Stimulated activated CD4-positive, alpha-beta T cell treated with anti-CD3 and anti-CD28 coated beads, Interleukin-1b, Interleukin-23, amount 100 ng/mL, for 48 hours (primary cell): ENCODE data around the gene ATP1B3.
"Not testable (repeated sequence)": the region's sequence is repeated elsewhere in the genome, so short reads cannot be mapped to it uniquely, and the experiment has no call there.

ENCODE experiments used
- DNase-seq: peaks from one replicate; pipeline ENCODE4 v3.0.0-alpha.2; 2020

Gene ATP1B3

GRCh38 chr3:141876381-141876890, at the start of gene ATP1B3:
TSS of gene ATP1B3 (plus strand) at chr3:141876643. CDS start at chr3:141876802, 159 bp downstream.
- DNase-seq, result peak; percentile 83

GRCh38 chr3:141828487-141828886, 48.0 kb upstream of the ATP1B3 start:
- no peak for DNase-seq

- DNase-seq, result no peak
Observed at GRCh38 chr3:141828890-141829289, 47.6 kb upstream of the ATP1B3 start.

GRCh38 chr3:141830508-141830907, 45.9 kb upstream of the ATP1B3 start:
- DNase-seq, result no peak

GRCh38 chr3:141834292-141834691, 42.2 kb upstream of the ATP1B3 start:
- no peak for DNase-seq

GRCh38 chr3:141835557-141836229, 40.8 kb upstream of the ATP1B3 start:
- no peak for DNase-seq

- DNase-seq, result no peak
Observed at GRCh38 chr3:141839389-141839788, 37.1 kb upstream of the ATP1B3 start.

GRCh38 chr3:141840737-141841544, 35.5 kb upstream of the ATP1B3 start:
- peak; percentile 18 for DNase-seq

- no peak for DNase-seq
Observed at GRCh38 chr3:141844108-141844507, 32.3 kb upstream of the ATP1B3 start.

GRCh38 chr3:141844812-141845211, 31.6 kb upstream of the ATP1B3 start:
- no peak for DNase-seq

- DNase-seq, result peak; percentile 8
Observed at GRCh38 chr3:141845407-141846049, 30.9 kb upstream of the ATP1B3 start.

- DNase-seq, result no peak
Observed at GRCh38 chr3:141846050-141846433, 30.4 kb upstream of the ATP1B3 start.

GRCh38 chr3:141848159-141848748, 28.2 kb upstream of the ATP1B3 start:
- not testable (repeated sequence) for DNase-seq

- no peak for DNase-seq
Observed at GRCh38 chr3:141849056-141849815, 27.2 kb upstream of the ATP1B3 start.

GRCh38 chr3:141851411-141851810, 25.0 kb upstream of the ATP1B3 start:
- no peak for DNase-seq

- DNase-seq, result no peak
Observed at GRCh38 chr3:141853081-141853601, 23.3 kb upstream of the ATP1B3 start.

GRCh38 chr3:141853629-141854168, 22.7 kb upstream of the ATP1B3 start:
- DNase-seq, result no peak

- DNase-seq, result no peak
Observed at GRCh38 chr3:141854599-141854998, 21.8 kb upstream of the ATP1B3 start.

GRCh38 chr3:141858312-141858711, 18.1 kb upstream of the ATP1B3 start:
- no peak for DNase-seq

- DNase-seq, result no peak
Observed at GRCh38 chr3:141859651-141860050, 16.8 kb upstream of the ATP1B3 start.

GRCh38 chr3:141860086-141860669, 16.3 kb upstream of the ATP1B3 start:
- DNase-seq, result no peak
